HG02678 (cell line): ENCODE measurements around the gene CPNE4.
"Not testable (repeated sequence)": the region's sequence is repeated elsewhere in the genome, so short reads cannot be mapped to it uniquely, and the experiment has no call there.

Experiments
- ATAC-seq: cut with Tn5 transposase; IDR thresholded peaks from one replicate; pipeline ENCODE4 v1.9.1; 2021; ENCODE audit warnings: mild to moderate bottlenecking, moderate library complexity; ENCODE audit not compliant: unreplicated experiment

The CPNE4 gene

GRCh38 chr3:131546441-131546840 lies 488.4 kb downstream of the CPNE4 start:
- ATAC-seq: no peak

GRCh38 chr3:131544557-131544956 lies 490.3 kb downstream of the CPNE4 start:
- no peak for ATAC-seq

GRCh38 chr3:131543714-131544113 lies 491.1 kb downstream of the CPNE4 start:
- no peak for ATAC-seq

DNA sequence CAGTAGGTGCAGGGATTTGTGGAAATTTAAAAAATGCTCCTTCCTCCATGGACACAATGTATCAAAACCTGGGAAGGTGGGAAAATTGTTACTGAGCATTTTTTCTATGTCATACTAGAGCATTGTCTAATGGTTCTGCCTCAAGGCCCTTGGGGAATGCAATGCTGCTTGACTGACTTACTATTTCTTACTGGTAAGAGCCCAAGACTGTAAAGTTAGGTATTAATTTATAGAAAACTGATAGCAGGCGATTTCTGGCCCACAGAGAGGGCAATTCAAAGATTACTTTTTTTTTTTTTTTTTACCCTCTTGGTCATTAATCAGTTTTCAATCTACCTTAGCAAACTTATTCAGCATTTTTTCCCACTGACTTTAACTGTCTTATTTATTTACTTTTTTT lies 493.5 kb downstream of the CPNE4 start:
- no peak for ATAC-seq

- no peak for ATAC-seq
These were observed 494.0 kb downstream of the CPNE4 start for GRCh38 chr3:131540821-131541220.

DNA sequence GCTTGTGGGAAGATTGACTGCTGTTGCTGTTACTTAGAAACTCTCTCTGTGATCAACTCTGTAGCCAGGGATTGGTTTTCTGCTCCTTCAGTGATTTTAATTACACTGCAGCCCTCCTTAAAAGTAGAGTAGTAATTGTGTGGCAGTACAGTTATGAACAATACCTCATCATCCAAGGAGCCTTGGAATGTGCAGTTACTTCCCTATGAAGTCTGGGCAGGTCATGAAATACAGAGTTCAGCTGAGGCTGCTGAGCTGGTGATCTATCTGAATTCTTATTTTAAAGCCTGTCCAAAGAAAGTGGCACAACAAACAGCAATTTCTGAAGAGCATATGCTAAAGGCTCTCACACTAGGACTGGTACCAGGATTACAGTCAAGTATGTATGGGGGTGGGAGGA lies 494.7 kb downstream of the CPNE4 start:
- ATAC-seq: no peak

DNA sequence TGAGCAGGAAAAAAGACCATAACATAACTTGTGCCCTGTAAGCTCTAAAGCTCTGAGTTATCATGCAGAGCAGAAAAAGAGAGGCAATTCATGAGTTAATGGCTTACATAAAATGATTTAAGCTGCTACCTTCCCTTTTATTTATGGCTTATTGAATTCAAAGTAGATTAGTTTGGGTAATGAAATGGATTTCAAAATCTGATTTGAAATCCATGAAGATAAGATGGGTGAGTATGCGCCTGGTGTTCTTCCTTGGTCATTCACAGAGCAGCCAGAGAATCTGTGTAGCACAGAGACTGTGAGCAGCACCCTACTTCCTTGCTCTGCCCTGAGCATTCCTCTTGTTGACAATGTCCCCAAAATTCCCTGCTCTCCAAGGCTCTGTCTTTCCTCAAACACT lies 495.8 kb downstream of the CPNE4 start:
- ATAC-seq: no peak

DNA sequence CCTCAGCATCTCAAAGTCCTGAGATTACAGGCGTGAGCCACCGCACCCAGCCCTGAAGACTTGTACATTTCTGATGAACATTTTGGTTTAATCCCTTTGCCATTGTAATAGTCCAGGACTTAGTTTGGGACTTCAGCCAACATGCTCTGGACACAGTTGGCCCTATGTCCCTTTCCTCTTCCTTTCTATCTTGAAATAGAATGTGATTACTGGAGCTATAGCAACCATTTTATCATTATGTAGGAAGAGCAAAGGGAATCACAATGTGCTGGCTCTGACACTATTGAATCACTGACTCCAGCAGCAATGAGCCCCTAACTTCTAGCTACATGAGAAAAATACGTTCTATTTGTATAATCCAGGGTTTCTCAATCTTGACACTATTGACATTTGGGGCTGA lies 497.3 kb downstream of the CPNE4 start:
- ATAC-seq: no peak

- ATAC-seq: no peak
These were observed 499.2 kb downstream of the CPNE4 start for GRCh38 chr3:131535596-131535995.

DNA sequence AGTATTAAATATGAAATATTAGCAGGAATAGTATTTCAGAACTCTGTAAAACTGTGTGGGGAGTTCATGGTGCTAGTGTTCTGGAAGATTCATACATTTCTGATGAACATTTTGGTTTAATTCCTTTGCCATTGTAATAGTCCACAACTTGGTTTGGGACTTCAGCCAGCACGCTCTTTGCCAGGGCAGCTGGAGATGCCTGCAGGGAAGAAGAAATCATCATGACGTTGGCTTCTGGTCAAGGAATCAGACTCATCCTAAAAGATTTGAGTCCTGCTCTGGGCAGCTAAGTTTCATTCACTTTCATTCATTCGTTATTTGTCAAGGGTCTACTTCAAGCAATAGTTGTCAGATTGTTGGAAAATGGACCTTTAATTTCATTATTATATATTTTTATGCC lies 499.7 kb downstream of the CPNE4 start:
- no peak for ATAC-seq

- no peak for ATAC-seq
These were observed 502.2 kb downstream of the CPNE4 start for GRCh38 chr3:131532645-131533044.

DNA sequence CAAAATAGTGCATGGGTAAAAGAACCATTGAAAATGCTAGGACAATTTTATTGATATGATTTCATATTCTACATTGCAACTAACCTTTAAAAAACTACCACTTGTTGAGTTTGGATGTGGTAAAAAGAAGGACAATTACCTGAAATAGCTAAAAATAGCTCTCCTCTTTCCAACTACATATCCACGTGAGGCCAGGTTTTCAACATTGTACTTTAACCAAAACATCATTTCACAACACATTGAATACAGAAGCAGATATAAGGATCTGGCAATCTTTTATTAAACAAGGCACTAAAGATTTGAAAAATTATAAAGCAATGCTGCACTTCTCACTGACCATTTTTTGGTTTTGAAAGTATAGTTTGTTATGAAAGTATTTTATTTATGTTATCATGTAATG lies 504.0 kb downstream of the CPNE4 start:
- no peak for ATAC-seq

DNA sequence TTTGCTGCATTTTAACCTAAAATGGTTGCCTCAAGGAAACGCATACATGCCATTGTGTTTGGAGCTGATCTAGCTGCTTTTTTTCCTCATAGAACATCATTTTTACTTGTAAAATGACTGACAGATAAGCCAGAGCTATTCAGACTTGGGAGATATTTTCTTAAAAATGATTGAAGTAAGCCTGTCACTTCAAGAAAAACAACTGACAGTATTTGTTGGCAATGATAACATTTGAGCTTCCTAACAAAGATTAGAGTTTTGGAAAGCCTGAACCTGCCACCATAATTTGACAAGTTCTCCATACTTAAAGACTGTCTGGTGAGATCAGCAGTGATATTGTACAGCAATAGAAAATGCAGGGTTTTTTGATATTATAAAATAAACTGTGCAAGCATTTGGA lies 504.4 kb downstream of the CPNE4 start:
- ATAC-seq: no peak

DNA sequence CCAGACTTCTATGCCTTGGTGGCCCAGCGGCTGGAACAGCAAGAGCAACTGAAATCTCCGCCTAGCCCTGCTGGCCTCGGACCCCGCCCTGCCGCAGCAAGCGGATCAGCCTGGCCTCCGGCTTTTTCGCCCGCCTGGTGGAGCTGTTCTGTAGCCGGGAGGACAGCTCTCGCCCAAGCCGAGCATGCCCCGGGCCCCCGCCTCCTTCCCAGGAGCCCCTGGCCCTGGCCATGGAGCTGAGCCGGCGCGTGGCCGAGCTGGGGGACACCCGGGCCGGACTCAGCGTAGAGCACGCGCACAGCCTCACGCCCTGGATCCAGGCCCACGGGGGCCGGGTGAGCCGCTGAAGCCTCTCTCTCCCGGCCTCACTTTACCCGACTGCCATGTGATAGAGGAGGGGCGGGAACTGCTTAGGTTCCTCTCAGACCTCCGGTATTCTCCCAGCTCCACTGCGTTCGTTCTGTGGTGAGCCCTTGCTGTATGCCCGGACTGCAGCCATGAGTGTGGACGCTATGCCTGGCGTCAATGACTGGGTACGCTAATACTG lies 507.9 kb downstream of the CPNE4 start:
- ATAC-seq: no peak

DNA sequence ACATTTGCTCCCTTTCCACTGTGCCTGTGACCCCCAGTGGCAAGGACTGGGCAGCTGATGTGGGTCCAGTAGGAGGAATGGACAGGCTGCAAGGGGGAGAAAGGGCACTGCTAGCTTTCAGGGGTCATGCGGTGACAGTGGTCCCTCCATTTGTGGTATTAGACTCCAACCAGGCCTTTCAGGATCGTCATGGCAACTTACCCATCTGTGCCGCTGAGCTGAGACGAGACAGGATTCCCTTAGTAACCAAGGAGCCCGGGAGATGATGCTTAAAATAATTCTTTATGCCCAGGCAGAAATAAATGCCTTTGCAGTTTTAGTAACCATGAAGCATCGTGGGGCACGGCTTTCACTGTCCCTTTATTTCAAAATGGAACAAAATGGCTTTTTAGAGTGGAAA lies 516.1 kb downstream of the CPNE4 start:
- ATAC-seq: no peak

GRCh38 chr3:131505421-131505820 lies 529.4 kb downstream of the CPNE4 start:
- no peak for ATAC-seq

GRCh38 chr3:131503320-131503635 lies 531.5 kb downstream of the CPNE4 start:
- ATAC-seq: no peak

DNA sequence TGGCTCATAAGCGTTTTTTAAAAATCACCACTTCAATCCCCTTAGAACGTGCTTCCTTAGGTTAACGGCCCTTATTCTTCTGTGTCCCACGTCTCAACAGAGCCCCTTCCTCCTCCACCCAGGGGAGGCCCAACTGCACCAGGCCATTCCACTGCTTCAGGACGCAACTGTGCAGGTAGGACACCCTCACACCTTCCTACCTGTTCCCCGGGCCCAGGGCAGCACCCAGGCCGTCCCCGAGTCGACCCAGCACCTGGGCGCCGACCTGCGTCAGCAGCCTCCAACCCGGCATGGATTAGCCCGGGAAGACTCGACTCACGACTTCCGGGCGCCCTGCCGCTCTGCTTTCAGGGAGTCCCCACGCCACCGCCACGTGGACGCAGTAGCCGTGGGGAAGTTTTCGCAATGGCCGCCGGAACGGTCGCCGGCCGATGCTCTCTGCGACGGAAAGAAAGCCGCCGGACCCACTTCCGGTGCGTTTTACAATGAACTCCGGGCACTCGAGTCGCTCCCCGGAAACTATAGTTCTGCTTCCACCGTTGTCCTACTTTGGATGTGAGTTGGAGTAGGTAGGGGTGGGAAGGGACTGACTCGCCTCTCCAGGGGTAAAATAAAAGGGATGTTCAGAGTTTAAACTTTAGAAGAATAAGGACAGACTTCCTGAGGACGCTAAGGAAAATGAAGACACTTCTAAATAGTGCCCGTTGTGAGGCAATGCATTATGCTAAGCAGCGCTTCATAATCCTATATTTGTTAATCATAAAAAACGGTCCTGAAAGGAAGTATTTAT lies 532.1 kb downstream of the CPNE4 start, which contains the start of gene MRPL3:
Gene MRPL3 (minus strand): TSS at position 442 of the 790 bp plus-strand sequence. CDS start 150 bp downstream, at position 292.
- peak; percentile 96 for ATAC-seq

DNA sequence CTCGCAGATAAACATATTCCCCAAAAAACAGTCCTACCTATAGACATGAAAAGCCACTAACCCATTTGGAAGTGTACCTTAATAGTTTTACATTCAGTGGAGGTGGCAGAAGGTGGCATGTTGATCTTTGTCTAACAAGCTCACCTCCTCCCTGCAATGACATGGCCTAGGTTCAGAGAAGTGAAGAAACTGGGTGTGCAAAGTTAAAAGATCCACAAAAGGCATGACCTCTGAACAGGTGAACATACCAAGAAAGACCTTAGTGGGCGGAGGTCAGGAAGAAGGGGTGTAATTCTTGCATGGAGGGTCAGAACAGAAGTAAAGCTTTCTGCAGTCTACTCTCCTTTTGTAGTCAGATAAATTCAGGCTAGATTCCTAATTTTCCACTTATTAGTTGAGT lies 532.9 kb downstream of the CPNE4 start:
- no peak for ATAC-seq

GRCh38 chr3:131494706-131495105 lies 540.1 kb downstream of the CPNE4 start:
- no peak for ATAC-seq

DNA sequence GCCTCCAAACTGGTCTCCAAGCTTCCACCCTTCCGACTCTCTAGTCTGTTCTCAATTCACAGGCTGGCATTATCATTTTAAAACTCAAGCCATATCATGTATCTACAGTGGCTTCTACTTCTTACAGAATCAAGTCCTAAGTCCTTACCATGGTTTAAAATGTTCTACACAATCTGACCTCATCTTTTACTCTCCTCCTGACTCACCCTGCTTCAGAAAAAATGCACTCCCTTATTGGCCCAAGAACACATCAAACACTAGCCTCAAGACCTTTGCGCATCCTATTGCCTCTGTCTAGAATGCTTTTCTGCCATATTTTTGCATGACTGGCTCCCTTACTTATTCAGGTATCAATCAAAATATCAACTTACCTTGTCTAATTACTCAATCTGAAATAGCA lies 543.0 kb downstream of the CPNE4 start:
- ATAC-seq: no peak

DNA sequence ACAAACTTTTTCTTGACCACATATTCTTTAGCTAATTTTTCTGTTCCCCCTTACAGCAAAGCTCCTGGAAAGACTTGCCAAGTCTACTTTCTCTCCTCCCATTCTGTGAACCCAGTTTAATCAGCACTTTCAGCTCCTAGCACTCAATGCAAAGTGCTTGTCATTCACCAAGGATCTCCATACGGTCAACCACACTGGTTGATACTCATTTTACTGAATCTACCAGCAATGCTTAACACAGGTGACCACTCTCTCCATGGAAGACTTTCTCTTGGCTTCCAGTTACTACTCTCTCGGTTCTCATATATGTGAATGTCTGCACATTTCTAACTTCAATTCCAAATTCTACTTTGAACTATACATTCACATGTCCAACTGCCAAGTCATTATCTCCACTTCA lies 543.7 kb downstream of the CPNE4 start:
- ATAC-seq: no peak

- not testable (repeated sequence) for ATAC-seq
These were observed 548.3 kb downstream of the CPNE4 start for GRCh38 chr3:131486545-131486944.
